HepG2 (cell line): ENCODE measurements around the gene TBC1D10B. TPM values are rescaled to one million over a fixed set of nuclear protein-coding genes. Genes with fewer than 3 reads are reported as not detected.
A peak's percentile ranks its signal among the peaks of the same experiment; 100 is the strongest.

Source experiments
- ATAC-seq: fragments of 200-7000 bp; cut with Tn5 transposase; 3 replicates; pipeline ENCODE4 v1.9.1; 2020; ENCODE audit warnings: mild to moderate bottlenecking, moderate library complexity
- BruUV-seq: library from RNA; stranded (reverse); fragments of 400-500 nt; replicated peaks from 2 replicates; lab custom pipeline; 2021; lab: Mats Ljungman, UMichigan
- CTCF ChIA-PET: fragments of 300-600 bp; formaldehyde crosslinking; extraction: SDS; loops from one replicate; lab custom pipeline; 2021; ENCODE audit warnings: low total read pairs, inconsistent platforms, low intra/inter-chr PET ratio; lab: Yijun Ruan, JAX
- POLR2A ChIA-PET: fragments of 350-600 bp; sonication (Branson Sonifier 250); formaldehyde crosslinking; loops from one replicate; lab custom pipeline; 2020; ENCODE audit warnings: antibody characterized with exemption, inconsistent platforms; lab: Yijun Ruan, JAX
- DNase-seq: peaks from one replicate; pipeline ENCODE4 v3.0.0-alpha.2; 2015; ENCODE audit warnings: low spot score
- FAIRE-seq: peaks from 3 replicates; lab custom pipeline; 2011; peaks lifted over from hg19 to GRCh38; lab: Jason Lieb, UNC
- H2AFZ ChIP-seq: one replicate; pipeline ENCODE4 v1.6.1; 2011; ENCODE audit warnings: low read length, inconsistent platforms
- H3K27ac ChIP-seq: fragments of 300-600 bp; 3 replicates; pipeline ENCODE4 v1.8.0; 2011; ENCODE audit warnings: mixed run types, mild to moderate bottlenecking, mixed read lengths, low read length, inconsistent platforms; ENCODE audit not compliant: insufficient read depth; ENCODE audit errors: extremely low read length
- H3K27me3 ChIP-seq, 2 experiments: fragments of 200-600 bp in 1 of 2; 2 replicates in 1 of 2; 3 replicates in 1 of 2; pipeline versions ENCODE4 v1.6.0 to v1.8.0; 2011; ENCODE audit warnings: low read length in 2 of 2, mild to moderate bottlenecking in 2 of 2, moderate library complexity in 2 of 2, inconsistent platforms in 1 of 2; ENCODE audit not compliant: insufficient read depth in 2 of 2, control insufficient read depth in 1 of 2
- H3K36me3 ChIP-seq, 2 experiments: fragments of 200-600 bp in 1 of 2; replicated peaks in 1 of 2; 2 replicates in 1 of 2; 3 replicates in 1 of 2; pipeline versions ENCODE4 v1.5.1 to v1.8.0; 2011; ENCODE audit warnings: low read length in 2 of 2, inconsistent platforms in 1 of 2; ENCODE audit not compliant: insufficient read depth in 2 of 2, control insufficient read depth in 1 of 2
- H3K4me1 ChIP-seq: 2 replicates; pipeline ENCODE4 v1.5.1; 2012; ENCODE audit warnings: low read length, inconsistent platforms; ENCODE audit not compliant: insufficient read depth
- H3K4me2 ChIP-seq: 2 replicates; pipeline ENCODE4 v1.6.0; 2011; ENCODE audit warnings: low read depth, low read length, inconsistent platforms
- H3K4me3 ChIP-seq, 3 experiments: fragments of 200-600 bp in 1 of 3; sonication (generic), shearing (Covaris generic) in 1 of 3; replicated peaks in 1 of 3; 2 replicates each; pipeline ENCODE4 v1.5.1; 2011 to 2016; ENCODE audit warnings: low read length in 3 of 3, inconsistent platforms in 2 of 3, low read depth in 2 of 3, mild to moderate bottlenecking in 2 of 3, control low read depth in 1 of 3, mixed read lengths in 1 of 3; ENCODE audit not compliant: insufficient read depth in 1 of 3
- H3K79me2 ChIP-seq: one replicate; pipeline ENCODE4 v1.6.1; 2011; ENCODE audit warnings: low read length, inconsistent platforms; ENCODE audit not compliant: insufficient read depth
- H3K9ac ChIP-seq: 2 replicates; pipeline ENCODE4 v1.6.0; 2011; ENCODE audit warnings: mild to moderate bottlenecking, low read depth, low read length, inconsistent platforms; ENCODE audit not compliant: insufficient read depth
- H3K9me3 ChIP-seq: 2 replicates; pipeline ENCODE4 v1.5.1; 2012; ENCODE audit warnings: mild to moderate bottlenecking, low read length
- H4K20me1 ChIP-seq: 2 replicates; pipeline ENCODE4 v1.6.0; 2011; ENCODE audit warnings: inconsistent platforms, mild to moderate bottlenecking, low read length, moderate library complexity; ENCODE audit not compliant: insufficient read depth
- AGO2 ChIP-seq: fragments of 200-400 bp; formaldehyde crosslinking; optimal IDR thresholded peaks from 2 replicates; pipeline ENCODE3; 2017; ENCODE audit warnings: mild to moderate bottlenecking, low read depth, low read length, moderate library complexity
- ATF7-NPFF ChIP-seq: sonication (generic); formaldehyde crosslinking; IDR thresholded peaks from 2 replicates; pipeline ENCODE4 v1.8.1; 2023; ENCODE audit warnings: mild to moderate bottlenecking, low read depth, missing genetic modification reagents, moderate library complexity
- DNMT1 ChIP-seq: sonication (generic); formaldehyde crosslinking; IDR thresholded peaks from 2 replicates; pipeline ENCODE4 v1.5.1; 2020; ENCODE audit warnings: mild to moderate bottlenecking, missing genetic modification reagents
- KDM5A ChIP-seq: fragments of 200-600 bp; sonication (generic); IDR thresholded peaks from 2 replicates; pipeline ENCODE4 v1.7.0; 2018; ENCODE audit warnings: antibody characterized with exemption, mild to moderate bottlenecking, low read length, borderline replicate concordance
- NAIF1 ChIP-seq: sonication (generic); formaldehyde crosslinking; IDR thresholded peaks from 2 replicates; pipeline ENCODE4 v1.5.0; 2020; ENCODE audit warnings: mild to moderate bottlenecking, missing genetic modification reagents, borderline replicate concordance
- NONO ChIP-seq, 2 experiments: fragments of 450-650 bp in 1 of 2; sonication (generic) in 1 of 2; formaldehyde crosslinking in 1 of 2; IDR thresholded peaks in 1 of 2; conservative IDR thresholded peaks in 1 of 2; 2 replicates each; pipeline versions ENCODE4 v1.6.1 to v1.8.0; 2017 to 2022; ENCODE audit warnings: mild to moderate bottlenecking in 1 of 2, missing genetic modification reagents in 1 of 2, moderate library complexity in 1 of 2
- POLR2G ChIP-seq: fragments of 200-400 bp; formaldehyde crosslinking; IDR thresholded peaks from 2 replicates; pipeline ENCODE4 v1.6.1; 2018; ENCODE audit warnings: mild to moderate bottlenecking, low read depth, low read length, moderate library complexity
- RAD51 ChIP-seq: fragments of 450-650 bp; IDR thresholded peaks from 2 replicates; pipeline ENCODE4 v1.6.1; 2016; ENCODE audit warnings: borderline replicate concordance
- RARA ChIP-seq: IDR thresholded peaks from 2 replicates; pipeline ENCODE4 v1.6.1; 2016; ENCODE audit warnings: missing genetic modification reagents, missing compliant biosample characterization
- RBFOX2 ChIP-seq: fragments of 200-400 bp; formaldehyde crosslinking; IDR thresholded peaks from 2 replicates; pipeline ENCODE4 v1.6.1; 2017; ENCODE audit warnings: low read depth, mild to moderate bottlenecking, low read length
- STAG1 ChIP-seq: sonication (generic); formaldehyde crosslinking; IDR thresholded peaks from 2 replicates; pipeline ENCODE4 v1.4.0; 2020; ENCODE audit warnings: missing genetic modification reagents
- WIZ ChIP-seq: sonication (generic); formaldehyde crosslinking; IDR thresholded peaks from 2 replicates; pipeline ENCODE4 v1.5.1; 2020; ENCODE audit warnings: mild to moderate bottlenecking, missing genetic modification reagents
- ZNF557 ChIP-seq: sonication (generic); formaldehyde crosslinking; IDR thresholded peaks from 2 replicates; pipeline ENCODE4 v1.4.0; 2020; ENCODE audit warnings: missing genetic modification reagents
- ZNF564 ChIP-seq: sonication (generic); formaldehyde crosslinking; IDR thresholded peaks from 2 replicates; pipeline ENCODE4 v1.8.1; 2023; ENCODE audit warnings: mild to moderate bottlenecking, missing genetic modification reagents
- ZNF615 ChIP-seq: sonication (generic); formaldehyde crosslinking; IDR thresholded peaks from 2 replicates; pipeline ENCODE4 v1.5.0; 2020; ENCODE audit warnings: mild to moderate bottlenecking, missing genetic modification reagents, borderline replicate concordance
- ZNF616 ChIP-seq: sonication (generic); formaldehyde crosslinking; IDR thresholded peaks from 2 replicates; pipeline ENCODE4 v1.5.0; 2020; ENCODE audit warnings: low read depth, mild to moderate bottlenecking, missing genetic modification reagents
- ZNF883 ChIP-seq: sonication (generic); formaldehyde crosslinking; IDR thresholded peaks from 2 replicates; pipeline ENCODE4 v1.5.1; 2020; ENCODE audit warnings: mild to moderate bottlenecking, missing genetic modification reagents; ENCODE audit errors: not compliant biosample characterization
- ZNF891 ChIP-seq: sonication (generic); formaldehyde crosslinking; IDR thresholded peaks from 2 replicates; pipeline ENCODE4 v1.5.0; 2020; ENCODE audit warnings: mild to moderate bottlenecking, missing genetic modification reagents
- ZSCAN12 ChIP-seq: sonication (generic); formaldehyde crosslinking; IDR thresholded peaks from 2 replicates; pipeline ENCODE4 v1.9.0; 2021; ENCODE audit warnings: mild to moderate bottlenecking, missing genetic modification reagents
- WGBS: methylation state at CpG from one replicate; pipeline ENCODE4 v1.1.6; 2017; ENCODE audit warnings: low lambda C conversion rate; 5-methylcytosine and 5-hydroxymethylcytosine counted together
- in situ Hi-C: cut with HindIII; loops from 2 replicates; pipeline ENCODE4 v1.10.0; 2017; ENCODE audit warnings: low pct_unique_long_range_greater_than_20kb; ENCODE audit not compliant: extremely low pct_ligation_motif_present
- intact Hi-C: fragments of 100-400 bp; cut with micrococcal nuclease; formaldehyde crosslinking; loops from one replicate; pipeline ENCODE4 v1.10.0; 2022; ENCODE audit not compliant: unreplicated experiment
- polyA plus RNA-seq, 8 experiments: library from polyadenylated mRNA; depleted of rRNA in 3 of 8; stranded (reverse) in 7 of 8; unstranded in 1 of 8; fragments of >200 nt; fragmentation: Illumina TruSeq in 4 of 8; extraction: Trizol in 4 of 8; gene quantifications; 2 replicates each; pipeline versions ENCODE4 v1.2.1 to v1.2.3, GENCODE V29; 2011 to 2016; ENCODE audit warnings: low read depth in 4 of 8, missing spikeins in 1 of 8, mixed read lengths in 1 of 8; ENCODE audit not compliant: insufficient read depth in 1 of 8
- total RNA-seq, 5 experiments: library from RNA; depleted of rRNA; stranded (reverse); fragments of >200 nt; fragmentation: Illumina TruSeq; extraction: Trizol; gene quantifications; 2 replicates each; pipeline ENCODE4 v1.2.3, GENCODE V29; 2016; ENCODE audit warnings: low read depth in 1 of 5
- TF ChIP-seq, protein P1 (sequence below): sonication (generic); formaldehyde crosslinking; IDR thresholded peaks from 2 replicates; pipeline ENCODE4 v1.4.0; 2020; ENCODE audit warnings: mild to moderate bottlenecking, missing genetic modification reagents
- TF ChIP-seq, protein P2 (sequence below): sonication (generic); formaldehyde crosslinking; IDR thresholded peaks from 2 replicates; pipeline ENCODE4 v1.8.1; 2023; ENCODE audit warnings: missing genetic modification reagents, mild to moderate bottlenecking, borderline replicate concordance
- TF ChIP-seq, protein P3 (sequence below): sonication (generic); formaldehyde crosslinking; IDR thresholded peaks from 2 replicates; pipeline ENCODE4 v1.8.1; 2022; ENCODE audit warnings: low read depth, mild to moderate bottlenecking, missing genetic modification reagents

Gene TBC1D10B
- total and polyA plus RNA-seq, 2 of the 13 experiments (the other 11 are each of a cell fraction or from before 2014, with no cell fraction given) = 15.7 to 24.8 TPM

DNA sequence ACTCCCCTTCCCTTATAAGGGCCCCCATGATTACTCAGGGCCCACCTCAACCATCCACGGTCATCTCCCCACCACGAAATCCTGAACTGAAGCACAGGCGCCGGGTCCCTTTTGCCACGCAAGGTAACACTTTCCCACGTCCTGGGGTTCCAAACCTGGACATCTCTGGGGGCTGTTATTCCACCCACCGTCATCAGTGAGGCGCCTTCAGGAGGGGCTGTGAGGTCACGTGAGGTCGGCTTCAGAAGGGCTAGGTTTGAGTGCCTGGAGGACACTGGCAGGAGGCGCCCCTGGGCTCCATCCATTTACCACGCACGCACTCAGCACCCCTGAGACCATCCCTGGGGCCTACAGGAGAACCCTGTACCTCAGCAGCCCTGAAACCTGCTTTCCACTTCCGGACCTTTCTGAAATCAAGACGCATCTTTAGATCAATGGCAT lies 19.3 kb downstream of the TBC1D10B start:
- FAIRE-seq (no peak), DNase-seq (no peak), ATAC-seq (no peak)
- peaks cover 39% of the 10 kb centered on the region for H3K4me1 ChIP-seq
- H3K4me3 ChIP-seq = no peak overlapping the region
- intact Hi-C loops = no loop called here
- 97% methylated on average over 15 of the region's 15 CpGs for WGBS
- no peak overlapping the region for H3K27ac ChIP-seq
- H4K20me1 ChIP-seq = no peaks in the 10 kb centered on the region
- H3K27me3 ChIP-seq = no peaks in the 10 kb centered on the region; a peak in 2 of 5 replicates
- peaks cover 16% of the 10 kb centered on the region for H3K79me2 ChIP-seq
- H3K4me2 ChIP-seq = no peak overlapping the region
- in situ Hi-C loops = loop anchor here (10.0 kb wide), 1 partner anchor 264 kb away; the partner anchor contains the start of gene ZNF689
- no peaks in the 10 kb centered on the region for H3K9me3 ChIP-seq
- H3K36me3 ChIP-seq = peaks cover 4 to 34% of the 10 kb centered on the region in 2 experiments
- POLR2A ChIA-PET = interaction anchor here (1.4 to 1.5 kb wide), 2 partner anchors 16 to 58 kb away, joined by 4 to 5 read pairs; no protein-coding TSS in a partner anchor
- H3K9ac ChIP-seq = no peak overlapping the region
- no TSS peak for BruUV-seq
- no peak overlapping the region for H2AFZ ChIP-seq
- CTCF ChIA-PET = no interaction called here
- 0 out of 2 replicates have a peak, but pooled peaks have one; percentile 11 for TF ChIP-seq RBFOX2
- peak; percentile 23; the same call in 1 of the 2 replicates for TF ChIP-seq POLR2G
- no peak for TF ChIP-seq ZNF616 (CRISPR knock-in tag)
- TF ChIP-seq AGO2 = peak; percentile 91
- no peak for TF ChIP-seq ZNF615 (CRISPR knock-in tag)
- TF ChIP-seq DNMT1 (CRISPR knock-in tag) = no peak
- no peak for TF ChIP-seq RAD51
- TF ChIP-seq NONO (IDR thresholded peaks at IDR 0.05) = no peak
- no peak for TF ChIP-seq NONO (CRISPR knock-in tag; conservative IDR thresholded peaks at IDR 0.05)
- TF ChIP-seq NAIF1 (CRISPR knock-in tag) = no peak
- no peak for TF ChIP-seq ZNF564 (CRISPR knock-in tag)
- TF ChIP-seq ATF7-NPFF (CRISPR knock-in tag) = no peak
- TF ChIP-seq, protein P1, sequence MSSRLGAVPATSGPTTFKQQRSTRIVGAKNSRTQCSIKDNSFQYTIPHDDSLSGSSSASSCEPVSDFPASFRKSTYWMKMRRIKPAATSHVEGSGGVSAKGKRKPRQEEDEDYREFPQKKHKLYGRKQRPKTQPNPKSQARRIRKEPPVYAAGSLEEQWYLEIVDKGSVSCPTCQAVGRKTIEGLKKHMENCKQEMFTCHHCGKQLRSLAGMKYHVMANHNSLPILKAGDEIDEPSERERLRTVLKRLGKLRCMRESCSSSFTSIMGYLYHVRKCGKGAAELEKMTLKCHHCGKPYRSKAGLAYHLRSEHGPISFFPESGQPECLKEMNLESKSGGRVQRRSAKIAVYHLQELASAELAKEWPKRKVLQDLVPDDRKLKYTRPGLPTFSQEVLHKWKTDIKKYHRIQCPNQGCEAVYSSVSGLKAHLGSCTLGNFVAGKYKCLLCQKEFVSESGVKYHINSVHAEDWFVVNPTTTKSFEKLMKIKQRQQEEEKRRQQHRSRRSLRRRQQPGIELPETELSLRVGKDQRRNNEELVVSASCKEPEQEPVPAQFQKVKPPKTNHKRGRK = no peak
- TF ChIP-seq KDM5A = no peak
- TF ChIP-seq ZSCAN12 (CRISPR knock-in tag) = no peak
- no peak for TF ChIP-seq ZNF557 (CRISPR knock-in tag)
- TF ChIP-seq WIZ = no peak
- TF ChIP-seq, protein P2, sequence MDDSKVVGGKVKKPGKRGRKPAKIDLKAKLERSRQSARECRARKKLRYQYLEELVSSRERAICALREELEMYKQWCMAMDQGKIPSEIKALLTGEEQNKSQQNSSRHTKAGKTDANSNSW (CRISPR knock-in tag) = no peak
- TF ChIP-seq, protein P3, sequence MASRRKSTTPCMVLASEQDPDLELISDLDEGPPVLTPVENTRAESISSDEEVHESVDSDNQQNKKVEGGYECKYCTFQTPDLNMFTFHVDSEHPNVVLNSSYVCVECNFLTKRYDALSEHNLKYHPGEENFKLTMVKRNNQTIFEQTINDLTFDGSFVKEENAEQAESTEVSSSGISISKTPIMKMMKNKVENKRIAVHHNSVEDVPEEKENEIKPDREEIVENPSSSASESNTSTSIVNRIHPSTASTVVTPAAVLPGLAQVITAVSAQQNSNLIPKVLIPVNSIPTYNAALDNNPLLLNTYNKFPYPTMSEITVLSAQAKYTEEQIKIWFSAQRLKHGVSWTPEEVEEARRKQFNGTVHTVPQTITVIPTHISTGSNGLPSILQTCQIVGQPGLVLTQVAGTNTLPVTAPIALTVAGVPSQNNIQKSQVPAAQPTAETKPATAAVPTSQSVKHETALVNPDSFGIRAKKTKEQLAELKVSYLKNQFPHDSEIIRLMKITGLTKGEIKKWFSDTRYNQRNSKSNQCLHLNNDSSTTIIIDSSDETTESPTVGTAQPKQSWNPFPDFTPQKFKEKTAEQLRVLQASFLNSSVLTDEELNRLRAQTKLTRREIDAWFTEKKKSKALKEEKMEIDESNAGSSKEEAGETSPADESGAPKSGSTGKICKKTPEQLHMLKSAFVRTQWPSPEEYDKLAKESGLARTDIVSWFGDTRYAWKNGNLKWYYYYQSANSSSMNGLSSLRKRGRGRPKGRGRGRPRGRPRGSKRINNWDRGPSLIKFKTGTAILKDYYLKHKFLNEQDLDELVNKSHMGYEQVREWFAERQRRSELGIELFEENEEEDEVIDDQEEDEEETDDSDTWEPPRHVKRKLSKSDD = no peak
- TF ChIP-seq ZNF891 (CRISPR knock-in tag) = no peak
- no peak for TF ChIP-seq RARA (CRISPR knock-in tag)
- no peak for TF ChIP-seq ZNF883 (CRISPR knock-in tag)
- TF ChIP-seq STAG1 = no peak
